ENCODE measurements around the gene VPS35. TPM values are rescaled to one million over a fixed set of nuclear protein-coding genes. Genes with fewer than 3 reads are reported as not detected.

The VPS35 gene
- total RNA-seq, 4 donors from 2014 or later: 30.0 to 60.1 (median 41.4) TPM

DNA sequence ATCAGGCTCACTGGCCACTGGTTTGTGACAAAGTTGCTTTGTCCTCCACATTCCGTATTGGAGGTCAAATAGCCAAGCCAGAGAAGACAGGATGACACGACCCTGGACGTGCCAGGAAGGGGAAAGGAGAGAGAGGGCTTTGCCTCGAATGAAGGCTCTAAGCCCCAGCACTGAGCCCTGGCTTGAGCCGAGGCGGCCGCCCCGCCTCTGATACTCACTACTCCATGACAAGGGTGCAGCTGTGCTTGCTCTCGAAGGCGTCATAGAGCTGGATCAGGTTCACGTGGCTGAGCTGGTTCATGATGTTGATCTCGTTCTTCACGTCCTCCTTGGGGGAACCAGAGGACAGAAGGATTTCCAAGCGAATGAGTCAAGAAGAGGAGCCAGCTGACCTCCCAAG, 39.8 kb upstream of the VPS35 start:
- in situ Hi-C loops (cut with MboI; ENCODE audit: low sequenced_read_pairs in 4 of 4): no loop called here
- no peak for TF ChIP-seq CTCF (IDR thresholded peaks at IDR 0.05 in 4 of 5, conservative IDR thresholded peaks at IDR 0.05 in 1 of 5)
- Histone ChIP-seq H3K9me3 (no peaks in the 10 kb centered on the region), H3K27ac (peak overlapping the region; percentile 20 to 74 (median 46)), H3K4me3 (no peak overlapping the region), H3K4me1 (no peaks in the 10 kb centered on the region), H3K27me3 (no peaks in the 10 kb centered on the region), H3K36me3 (no peaks in the 10 kb centered on the region)
- intact Hi-C loops (cut with DNase I; ENCODE audit: low total_unique reads): no loop called here
- DNase-seq (no peak), ATAC-seq (peak; percentile 41 to 72)

GRCh38 chr16:46727630-46728029, 38.7 kb upstream of the VPS35 start:
- H3K36me3 ChIP-seq: no peaks in the 10 kb centered on the region
- TF ChIP-seq POLR2A (IDR thresholded peaks at IDR 0.05) (no peak), CTCF (IDR thresholded peaks at IDR 0.05 in 4 of 5, conservative IDR thresholded peaks at IDR 0.05 in 1 of 5) (no peak)
- ATAC-seq (no peak), DNase-seq (no peak)
- H3K4me3 ChIP-seq: no peak overlapping the region
- no peaks in the 10 kb centered on the region for H3K9me3 ChIP-seq
- intact Hi-C loops (cut with DNase I; ENCODE audit: low total_unique reads) (no loop called here), in situ Hi-C loops (cut with MboI; ENCODE audit: low sequenced_read_pairs in 4 of 4) (no loop called here)
- no peaks in the 10 kb centered on the region for H3K27me3 ChIP-seq
- peak overlapping the region in 3 of 4 donors; percentile 12 to 52 (median 43) for H3K27ac ChIP-seq
- no peaks in the 10 kb centered on the region for H3K4me1 ChIP-seq

GRCh38 chr16:46727184-46727583, 38.2 kb upstream of the VPS35 start:
- in situ Hi-C loops (cut with MboI; ENCODE audit: low sequenced_read_pairs in 4 of 4) (no loop called here), intact Hi-C loops (cut with DNase I; ENCODE audit: low total_unique reads) (no loop called here)
- H3K36me3 ChIP-seq: no peaks in the 10 kb centered on the region
- no peaks in the 10 kb centered on the region for H3K27me3 ChIP-seq
- no peak for DNase-seq
- H3K9me3 ChIP-seq: no peaks in the 10 kb centered on the region
- H3K4me1 ChIP-seq: no peaks in the 10 kb centered on the region
- TF ChIP-seq POLR2A (IDR thresholded peaks at IDR 0.05) (no peak), CTCF (IDR thresholded peaks at IDR 0.05 in 4 of 5, conservative IDR thresholded peaks at IDR 0.05 in 1 of 5) (no peak)
- no peak overlapping the region for H3K4me3 ChIP-seq
- ATAC-seq: no peak
- peak overlapping the region in 2 of 4 donors; percentile 2 to 43 for H3K27ac ChIP-seq

- no peak for ATAC-seq
- intact Hi-C loops (cut with DNase I; ENCODE audit: low total_unique reads) (no loop called here), in situ Hi-C loops (cut with MboI; ENCODE audit: low sequenced_read_pairs in 4 of 4) (no loop called here)
- no peaks in the 10 kb centered on the region for H3K27me3 ChIP-seq
- no peak overlapping the region for H3K27ac ChIP-seq
- H3K9me3 ChIP-seq: no peaks in the 10 kb centered on the region
- H3K36me3 ChIP-seq: no peaks in the 10 kb centered on the region
- H3K4me1 ChIP-seq: no peaks in the 10 kb centered on the region
- no peak for TF ChIP-seq POLR2A (IDR thresholded peaks at IDR 0.05)
- TF ChIP-seq CTCF (IDR thresholded peaks at IDR 0.05 in 4 of 5, conservative IDR thresholded peaks at IDR 0.05 in 1 of 5): no peak
- DNase-seq: peak in 1 of 2 donors; percentile 34
- H3K4me3 ChIP-seq: no peak overlapping the region
Measured at GRCh38 chr16:46721885-46722284, 32.9 kb upstream of the VPS35 start.

GRCh38 chr16:46720619-46721018, 31.6 kb upstream of the VPS35 start:
- DNase-seq: no peak
- no peak for ATAC-seq
- no peak overlapping the region for H3K4me3 ChIP-seq
- H3K4me1 ChIP-seq: peaks cover 4% of the 10 kb centered on the region in 2 donors
- no peaks in the 10 kb centered on the region for H3K36me3 ChIP-seq
- TF ChIP-seq POLR2A (IDR thresholded peaks at IDR 0.05) (no peak), CTCF (IDR thresholded peaks at IDR 0.05 in 4 of 5, conservative IDR thresholded peaks at IDR 0.05 in 1 of 5) (no peak)
- H3K9me3 ChIP-seq: no peaks in the 10 kb centered on the region
- H3K27me3 ChIP-seq: no peaks in the 10 kb centered on the region
- H3K27ac ChIP-seq: no peak overlapping the region
- in situ Hi-C loops (cut with MboI; ENCODE audit: low sequenced_read_pairs in 4 of 4): no loop called here
- intact Hi-C loops (cut with DNase I; ENCODE audit: low total_unique reads): no loop called here

Measured in gastrocnemius medialis (tissue), 4 donors.